ENCODE results near the gene RSL24D1.

Gene RSL24D1

DNA sequence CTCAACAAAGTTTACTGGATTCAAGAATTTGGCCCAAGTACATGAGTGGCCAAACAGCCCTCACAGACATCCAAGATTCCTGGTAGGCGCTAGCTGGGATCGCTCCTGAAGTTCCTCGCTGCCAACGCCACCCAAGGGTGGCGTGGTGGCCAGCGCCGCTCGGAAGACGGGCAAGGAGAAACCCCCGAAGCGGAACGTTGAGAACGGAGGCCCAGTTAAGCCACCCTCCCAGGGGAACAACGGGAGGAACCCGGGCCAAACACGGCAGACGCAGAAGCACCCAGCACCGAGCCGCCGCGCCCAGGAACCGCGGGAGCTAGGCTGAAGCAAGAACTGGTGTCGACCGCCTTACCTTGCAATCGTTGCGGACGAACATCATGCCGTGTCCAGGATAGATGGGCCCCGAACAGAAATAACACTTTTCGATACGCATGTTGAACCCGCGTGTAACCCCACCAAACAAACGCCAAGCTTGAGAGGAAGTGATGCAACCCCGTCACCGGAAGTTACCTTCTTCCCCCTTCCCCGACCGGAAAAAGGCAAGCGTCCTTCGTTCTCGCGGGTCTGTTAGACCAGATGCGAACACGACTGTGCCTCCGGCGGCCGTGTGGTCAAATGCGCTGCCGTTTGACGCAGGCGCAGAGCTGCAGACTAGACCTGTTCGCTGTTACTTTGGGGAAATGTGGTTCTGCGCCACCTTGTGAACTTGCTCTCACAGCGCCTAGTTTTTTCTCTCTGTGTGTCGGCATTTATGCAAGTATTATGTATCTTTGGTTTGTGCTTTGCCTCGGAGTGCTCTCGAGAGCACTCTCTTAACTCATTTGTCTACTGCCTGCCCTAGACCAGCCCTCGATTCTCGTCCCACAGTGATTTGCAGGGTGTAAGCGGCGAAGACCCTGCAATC, at the start of gene RSL24D1:
Gene RSL24D1, minus strand, starts transcription at position 484 of the 904 bp plus-strand sequence. Its CDS starts 51 bp downstream, at position 433.
- peak; percentile 88 to 96 for DNase-seq (ENCODE audit: extremely low read depth in 1 of 2, low read depth in 1 of 2)

DNA sequence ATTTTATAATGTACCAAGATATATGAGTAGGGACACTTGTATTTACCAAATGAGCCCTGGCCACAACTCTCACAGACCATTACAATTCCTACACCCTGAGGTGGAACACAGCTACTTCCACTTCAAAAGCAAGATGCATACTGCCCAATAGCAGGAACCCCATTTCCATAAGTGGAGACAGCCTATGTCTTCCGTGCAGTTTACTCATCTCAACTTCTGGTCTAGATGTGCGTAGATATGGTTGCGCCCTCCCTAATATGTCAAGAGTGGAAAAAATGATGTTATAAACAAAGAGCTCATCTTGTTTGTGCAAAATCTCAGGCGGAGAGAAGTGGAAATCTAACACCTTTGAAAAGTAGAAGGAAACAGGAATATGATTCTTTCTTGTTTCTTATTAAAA, 48.3 kb upstream of the RSL24D1 start:
- no peak for DNase-seq (ENCODE audit: extremely low read depth in 1 of 2, low read depth in 1 of 2)

DNA sequence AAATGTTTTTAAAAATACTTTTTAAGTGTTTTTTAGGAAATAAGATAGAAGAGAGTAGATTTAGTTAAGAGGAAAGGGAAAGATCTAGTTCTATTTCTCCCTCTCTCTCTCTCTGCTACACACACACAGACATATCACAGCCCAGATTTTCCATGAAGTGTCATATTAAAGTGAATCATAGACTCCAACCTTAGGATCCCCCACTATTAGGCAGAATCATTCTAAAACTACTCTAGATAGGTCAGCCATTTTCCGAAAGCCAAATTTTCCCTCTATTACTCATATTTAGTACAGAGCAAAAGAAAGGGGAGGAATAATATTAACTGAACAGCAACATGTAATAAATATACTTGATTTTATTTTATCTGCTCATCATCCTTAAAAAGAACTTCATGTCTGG, 45.1 kb upstream of the RSL24D1 start:
- DNase-seq (ENCODE audit: extremely low read depth in 1 of 2, low read depth in 1 of 2): no peak

DNA sequence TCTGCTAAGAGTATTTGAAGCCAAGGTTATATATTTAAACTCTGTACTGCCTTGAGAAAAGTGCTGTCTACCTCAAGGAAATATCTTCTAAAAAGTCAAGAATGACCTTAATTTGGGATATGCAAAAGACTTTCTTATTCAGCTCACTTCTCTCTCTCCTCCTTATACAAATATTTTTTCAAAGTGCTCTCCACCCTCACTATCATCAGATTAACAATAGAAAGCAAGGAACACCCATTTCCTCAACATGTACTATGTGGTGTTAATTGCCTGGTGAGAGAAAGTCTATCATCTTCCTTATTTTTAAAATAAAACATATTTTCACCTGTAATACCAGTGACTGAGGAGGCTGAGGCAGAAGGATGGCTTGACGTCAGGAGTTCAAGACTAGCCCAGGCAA, 44.4 kb upstream of the RSL24D1 start:
- no peak for DNase-seq (ENCODE audit: extremely low read depth in 1 of 2, low read depth in 1 of 2)

DNA sequence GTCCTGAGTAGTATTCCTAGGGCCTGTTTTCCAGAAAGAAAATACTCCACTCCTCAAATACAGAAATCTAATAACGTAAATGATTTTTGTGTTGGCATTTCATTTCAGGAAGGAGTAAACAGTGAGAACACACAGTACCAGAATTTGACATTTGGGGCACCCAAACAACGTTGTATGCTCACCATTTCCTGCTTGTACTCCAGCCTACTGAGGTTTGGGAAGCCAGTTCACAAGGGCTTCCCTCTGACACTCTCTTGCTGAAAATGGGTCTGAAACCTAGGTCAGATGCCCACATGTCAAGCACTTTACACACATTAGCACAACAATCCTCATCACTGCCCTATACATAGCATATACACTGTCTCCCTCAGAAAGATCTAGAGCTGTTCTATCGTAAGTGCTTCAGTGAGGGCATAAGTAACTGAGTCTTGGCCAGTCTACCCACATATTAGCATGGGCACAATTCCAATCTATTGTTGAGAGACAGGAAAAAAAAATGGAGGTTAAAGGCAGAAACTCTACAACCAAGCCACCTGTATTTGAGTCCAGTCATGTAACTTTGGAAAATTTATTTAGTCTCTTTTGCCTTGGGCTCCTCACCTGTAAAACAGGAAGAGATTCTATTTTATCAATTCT, 43.5 kb upstream of the RSL24D1 start:
- no peak for DNase-seq (ENCODE audit: extremely low read depth in 1 of 2, low read depth in 1 of 2)

DNA sequence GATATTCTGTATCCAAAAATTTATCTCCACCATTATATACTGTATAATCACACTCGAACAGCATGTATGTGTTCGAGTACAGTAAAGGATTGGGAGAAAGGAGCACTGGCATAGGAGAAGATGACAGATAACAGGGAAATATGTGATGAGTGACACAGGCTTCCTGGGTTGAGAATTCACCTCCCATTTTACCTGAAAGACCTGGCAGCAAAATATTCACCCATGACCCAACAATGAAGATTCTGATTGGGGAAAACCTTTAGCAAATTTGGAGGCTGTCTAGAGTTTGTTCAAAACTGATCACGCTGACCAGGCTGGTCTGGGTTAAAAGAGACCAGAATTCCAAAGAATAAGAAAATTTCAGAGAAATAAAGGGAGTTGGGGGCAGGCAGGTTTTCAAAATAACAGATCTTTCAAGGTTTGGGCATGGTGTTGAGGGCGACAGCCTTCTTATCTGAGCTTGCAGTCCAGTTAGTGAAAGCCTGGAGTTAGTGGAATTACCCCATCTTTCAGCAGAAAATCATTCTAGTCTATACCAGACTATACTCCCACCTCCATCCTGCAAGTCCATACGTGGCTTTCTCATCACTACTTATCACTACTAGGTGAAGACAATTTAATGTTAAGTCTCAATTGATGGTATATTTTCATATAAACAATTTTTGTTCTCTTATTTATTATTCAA, 42.8 kb upstream of the RSL24D1 start:
- DNase-seq (ENCODE audit: extremely low read depth in 1 of 2, low read depth in 1 of 2): no peak

DNA sequence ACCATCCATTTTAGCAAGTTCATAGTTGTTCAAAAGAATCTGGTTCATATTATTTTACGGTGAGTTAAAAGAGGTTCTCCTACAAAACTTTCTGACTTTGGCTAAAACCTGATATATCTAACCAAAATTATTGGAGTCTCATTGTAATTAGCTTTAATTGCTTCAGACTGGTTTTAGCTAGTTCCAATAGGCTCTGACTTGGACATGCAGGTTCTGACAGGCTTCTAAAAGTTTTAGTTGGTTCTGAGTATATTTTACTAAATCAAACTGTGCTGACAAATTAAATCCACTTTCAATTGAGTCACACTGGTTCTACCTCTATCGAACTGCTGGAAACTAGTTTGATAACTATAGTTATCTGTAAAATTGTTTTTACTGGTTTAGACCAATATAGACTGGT, 42.1 kb upstream of the RSL24D1 start:
- no peak for DNase-seq (ENCODE audit: extremely low read depth in 1 of 2, low read depth in 1 of 2)

DNA sequence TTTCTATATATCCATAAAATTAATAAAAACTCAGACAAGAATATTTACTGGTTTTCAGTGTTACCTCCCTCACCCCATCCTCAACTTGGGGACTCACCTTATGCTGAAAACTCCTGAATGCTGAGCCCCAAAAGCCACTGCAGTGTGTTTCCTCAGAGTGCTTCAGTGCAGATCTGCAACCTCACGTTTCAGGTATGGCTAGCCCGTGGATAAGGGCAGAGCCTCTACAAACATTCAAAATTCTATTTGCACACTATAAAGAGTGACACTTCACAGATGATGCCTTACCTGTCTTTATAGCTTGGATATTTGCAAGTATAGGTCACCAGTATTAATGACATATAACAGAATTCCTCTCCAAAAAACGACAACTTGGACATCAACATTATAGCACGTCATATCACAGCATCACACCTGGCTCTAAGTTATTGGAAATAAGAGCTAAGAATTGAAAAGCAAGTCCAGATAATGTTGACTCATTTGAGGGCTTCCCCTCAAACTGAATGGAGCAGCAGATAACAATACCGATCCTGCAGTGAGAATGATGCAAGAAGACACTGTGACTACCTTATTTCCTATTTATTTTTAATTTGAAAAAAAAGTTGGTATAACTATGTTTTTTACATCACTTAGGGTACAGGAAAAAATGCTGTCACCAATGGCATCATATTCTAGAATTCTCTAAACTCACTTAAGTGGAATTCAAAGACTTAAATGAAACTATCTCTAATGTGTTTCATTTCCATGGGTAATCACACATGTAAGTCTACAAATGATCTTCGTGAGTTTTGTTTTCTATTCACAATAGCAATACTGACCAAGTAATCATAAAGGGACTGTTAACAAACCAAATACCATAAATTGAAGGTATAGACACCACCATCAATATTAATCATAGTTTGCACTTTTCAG, 40.7 kb upstream of the RSL24D1 start:
- no peak for DNase-seq (ENCODE audit: extremely low read depth in 1 of 2, low read depth in 1 of 2)

DNA sequence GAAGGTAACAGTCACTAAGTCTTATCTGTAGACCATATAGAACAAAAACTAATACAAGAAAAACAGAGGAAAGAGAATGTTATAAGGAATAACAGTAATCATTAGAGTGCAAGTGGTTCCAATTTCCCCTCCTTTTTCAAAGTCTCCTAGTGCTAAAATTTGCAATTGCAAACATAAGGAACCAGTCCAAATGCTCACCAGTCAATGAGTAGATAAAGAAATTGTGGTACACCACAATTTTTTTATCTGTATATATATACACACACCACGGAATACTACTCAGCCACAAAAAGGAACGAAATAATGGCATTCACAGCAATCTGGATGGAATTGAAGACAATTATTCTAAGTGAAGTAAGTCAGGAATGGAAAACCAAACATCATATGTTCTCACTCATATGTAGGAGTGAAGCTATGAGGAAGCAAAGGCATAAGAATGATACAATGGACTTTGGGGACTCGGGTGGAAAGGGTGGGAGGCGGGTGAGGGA, 38.9 kb upstream of the RSL24D1 start:
- DNase-seq (ENCODE audit: extremely low read depth in 1 of 2, low read depth in 1 of 2): no peak

DNA sequence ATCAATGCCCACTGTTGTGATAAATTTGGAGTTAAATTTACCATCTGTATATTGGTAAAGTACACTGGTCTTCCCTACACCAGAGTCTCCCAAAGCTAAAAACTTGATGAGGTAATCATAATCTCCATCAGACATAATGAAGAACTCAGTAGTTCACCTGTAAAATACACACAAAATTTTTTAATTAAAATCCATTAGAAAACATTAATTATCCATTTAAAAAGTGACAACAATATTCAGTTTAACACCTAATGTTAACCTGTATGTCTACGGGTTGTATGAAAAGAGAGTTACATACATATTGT, 38.0 kb upstream of the RSL24D1 start:
- no peak for DNase-seq (ENCODE audit: extremely low read depth in 1 of 2, low read depth in 1 of 2)

DNA sequence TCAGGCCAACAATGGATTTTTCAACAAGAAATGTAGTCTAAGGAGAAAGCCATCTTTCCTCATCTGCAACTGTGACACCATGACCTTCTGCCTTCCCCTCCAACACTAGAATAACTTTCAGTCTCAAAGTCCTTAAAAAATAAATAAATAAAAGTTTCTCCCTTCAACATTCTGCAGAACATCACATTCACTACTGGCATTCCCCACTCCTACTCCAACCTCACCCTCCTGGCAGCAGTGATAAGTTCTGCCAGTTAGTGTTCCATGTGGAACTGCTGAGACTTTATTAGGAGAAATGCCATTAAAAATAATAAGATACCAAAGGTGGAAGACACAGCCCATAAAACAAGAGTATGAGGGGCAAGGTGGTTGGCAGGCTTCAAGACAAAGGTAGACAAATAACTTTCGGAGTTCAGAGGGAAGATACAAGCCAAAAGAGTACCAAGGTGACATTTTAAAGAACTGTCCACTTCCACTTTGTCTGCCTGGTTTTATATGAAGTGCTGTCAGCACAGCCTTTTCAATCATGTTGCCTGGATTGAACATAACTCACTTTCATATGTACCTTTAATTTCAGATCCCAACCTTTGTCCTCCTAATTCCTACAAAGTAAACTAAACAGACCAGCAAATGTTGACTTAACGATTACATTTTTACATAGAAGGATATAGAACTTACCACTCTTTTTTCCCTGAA, 37.5 kb upstream of the RSL24D1 start:
- DNase-seq (ENCODE audit: extremely low read depth in 1 of 2, low read depth in 1 of 2): no peak

DNA sequence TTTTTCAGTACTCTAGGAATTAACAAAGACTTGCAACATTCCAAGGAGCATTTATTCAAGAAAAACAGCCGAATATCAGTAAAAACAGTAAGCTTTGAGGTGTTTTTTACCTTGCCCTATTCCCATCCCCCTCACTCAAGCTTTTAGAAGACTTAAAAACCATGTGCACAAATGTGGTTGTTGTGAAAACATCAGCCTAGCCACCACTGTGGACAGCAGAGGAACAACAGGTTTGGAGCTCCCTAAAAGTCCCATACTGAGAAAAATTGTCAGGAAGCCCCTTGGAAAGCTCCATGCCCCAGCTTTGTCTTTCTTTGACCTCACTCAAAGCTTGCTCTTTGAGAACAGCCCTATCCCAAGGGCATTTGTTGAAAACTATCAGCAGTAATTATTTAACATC, 34.7 kb upstream of the RSL24D1 start:
- DNase-seq (ENCODE audit: extremely low read depth in 1 of 2, low read depth in 1 of 2): no peak

DNA sequence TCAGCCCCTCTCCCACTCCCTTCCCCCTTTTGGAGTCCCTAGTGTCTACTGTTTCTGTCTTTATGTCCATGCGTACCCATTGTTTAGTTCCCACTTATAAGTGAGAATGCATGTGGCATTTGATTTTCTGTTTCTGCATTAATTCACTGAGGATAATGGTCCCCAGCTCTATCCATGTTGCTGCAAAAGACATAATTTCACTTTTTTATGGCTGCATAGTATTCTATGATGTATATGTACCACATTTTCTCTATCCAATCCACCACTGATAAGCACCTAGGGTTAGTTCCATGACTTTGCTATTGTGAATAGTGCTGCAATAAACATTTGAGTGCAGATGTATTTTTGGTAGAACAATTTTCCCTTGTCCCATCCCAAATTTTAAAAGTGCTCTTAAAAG, 34.2 kb upstream of the RSL24D1 start:
- DNase-seq (ENCODE audit: extremely low read depth in 1 of 2, low read depth in 1 of 2): no peak

DNA sequence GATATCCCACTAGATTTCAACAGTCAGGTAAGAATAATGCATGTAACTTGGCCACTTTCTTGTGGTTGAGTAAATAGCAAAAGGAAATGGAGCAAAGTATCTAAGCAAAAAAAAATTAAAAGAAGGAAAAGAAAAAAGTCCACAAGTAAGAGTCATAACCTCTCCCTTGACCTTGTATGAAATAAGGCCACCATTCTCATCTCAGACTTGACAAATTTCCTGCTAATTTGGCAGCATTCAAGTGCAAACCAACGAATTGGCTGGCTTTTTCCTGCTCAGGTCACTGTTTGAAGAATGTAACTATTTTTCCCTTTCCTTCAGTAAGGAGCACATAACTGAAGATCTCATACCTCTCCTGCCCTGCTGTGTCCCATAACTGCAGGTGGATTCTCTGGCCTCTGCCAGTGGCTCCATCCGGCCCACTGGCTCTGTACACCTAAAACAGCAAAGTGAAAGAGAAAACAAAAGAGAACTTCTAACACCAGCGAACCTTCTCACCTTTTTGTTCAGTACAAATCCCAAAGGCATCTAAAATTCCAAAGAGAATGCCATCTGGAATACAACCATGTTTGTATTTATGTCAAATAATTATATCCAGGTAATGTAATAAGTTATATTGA, 33.4 kb upstream of the RSL24D1 start:
- DNase-seq (ENCODE audit: extremely low read depth in 1 of 2, low read depth in 1 of 2): no peak

DNA sequence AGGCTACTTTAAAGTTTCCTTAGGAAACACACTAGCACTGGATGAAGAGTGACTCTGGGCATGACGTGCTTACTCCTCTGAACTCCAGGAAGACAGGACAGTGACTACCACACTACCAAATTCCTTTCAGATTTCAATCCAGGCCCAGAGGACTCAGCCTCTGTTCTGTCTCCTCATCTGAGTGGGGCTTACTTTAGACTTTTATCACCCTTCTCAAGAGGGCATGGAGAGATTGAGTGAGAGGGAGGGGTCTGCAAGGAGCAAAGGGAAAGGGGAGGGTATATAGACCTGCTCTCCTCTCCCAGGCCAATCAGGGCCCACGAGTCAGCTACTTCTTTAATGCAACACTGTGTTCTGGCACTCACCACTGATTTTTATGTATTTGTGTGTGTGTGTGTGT, 29.4 kb upstream of the RSL24D1 start:
- DNase-seq (ENCODE audit: extremely low read depth in 1 of 2, low read depth in 1 of 2): no peak

DNA sequence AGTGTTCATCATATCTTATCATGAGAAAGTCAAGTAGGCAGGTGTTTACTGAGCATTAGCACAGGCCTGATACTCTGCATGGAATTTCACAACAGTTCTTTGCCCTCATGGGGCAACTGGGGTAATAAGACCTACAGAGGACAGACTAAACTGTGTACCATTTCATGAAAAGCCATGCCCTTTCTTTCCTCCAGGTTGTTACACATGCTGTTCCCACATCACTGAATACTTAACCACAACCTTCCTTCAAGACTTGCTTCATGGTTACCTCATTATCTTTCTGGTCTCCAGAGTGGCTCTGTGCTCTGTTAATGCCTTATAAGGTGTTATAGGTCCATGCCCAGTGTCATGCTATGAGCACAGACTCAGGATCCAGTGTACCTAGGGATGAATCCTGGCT, 28.2 kb upstream of the RSL24D1 start:
- no peak for DNase-seq (ENCODE audit: extremely low read depth in 1 of 2, low read depth in 1 of 2)

DNA sequence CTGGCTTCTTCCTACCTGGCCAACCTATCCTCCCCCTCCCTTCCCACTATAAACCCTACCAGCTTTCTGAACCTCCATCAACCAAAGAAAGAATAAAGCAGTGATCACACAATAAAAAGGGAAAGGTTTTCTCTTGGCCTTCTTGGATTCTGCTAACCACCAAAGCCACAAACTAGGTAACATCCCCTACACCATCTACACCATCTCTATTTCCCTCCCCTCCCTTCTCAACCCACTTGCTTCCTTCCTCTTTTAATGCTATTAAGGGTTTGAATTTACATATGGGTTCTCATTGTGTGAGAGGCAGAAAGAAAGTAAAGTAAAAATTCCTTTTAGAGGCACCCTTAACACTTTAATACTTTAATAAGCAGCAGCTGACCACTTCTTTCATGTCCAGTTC, 25.8 kb upstream of the RSL24D1 start:
- no peak for DNase-seq (ENCODE audit: extremely low read depth in 1 of 2, low read depth in 1 of 2)

DNA sequence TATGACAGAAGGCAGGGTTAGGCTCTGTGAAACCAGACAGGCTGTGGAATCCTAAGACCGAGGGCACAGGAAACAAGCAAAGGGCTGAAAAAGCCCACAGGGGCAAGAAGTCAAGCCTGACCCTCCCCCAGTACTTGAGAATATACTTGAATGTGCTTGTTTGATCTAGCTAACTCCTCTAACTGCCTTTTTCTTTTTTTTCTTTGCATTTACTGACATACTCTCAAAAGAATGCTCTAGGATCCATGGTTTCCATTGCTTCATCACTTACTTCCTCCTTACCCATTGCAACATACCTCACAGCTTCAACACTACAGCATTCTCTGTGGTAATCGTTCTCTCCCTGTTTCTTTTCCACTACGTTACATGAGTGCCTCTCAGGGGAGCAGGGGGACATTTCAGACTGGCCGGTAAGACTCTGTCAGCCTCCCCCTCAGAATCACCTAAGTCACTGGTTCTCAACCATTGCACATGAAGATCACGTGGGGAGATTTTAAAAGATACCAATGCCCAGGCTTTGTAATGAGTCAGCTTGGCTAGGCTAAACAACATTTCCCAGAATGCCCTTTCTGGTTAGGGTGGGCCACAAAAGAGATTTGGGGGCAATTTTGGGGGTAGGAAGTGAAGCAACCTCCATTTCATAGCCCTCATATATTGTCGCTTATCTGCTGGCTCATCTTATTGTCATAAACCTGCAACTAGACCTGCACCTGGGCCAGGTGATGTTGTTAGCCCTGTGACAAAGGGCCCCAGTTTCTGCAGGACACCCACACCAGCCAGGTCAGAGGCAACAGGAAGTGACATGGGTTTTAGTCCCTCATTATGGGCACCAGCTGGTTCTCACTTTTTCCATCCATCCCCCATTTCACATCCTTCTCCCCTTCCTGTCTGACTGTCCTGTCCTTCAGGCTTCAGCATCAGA, 24.6 kb upstream of the RSL24D1 start:
- peak; percentile 21 to 63 for DNase-seq (ENCODE audit: extremely low read depth in 1 of 2, low read depth in 1 of 2)

DNA sequence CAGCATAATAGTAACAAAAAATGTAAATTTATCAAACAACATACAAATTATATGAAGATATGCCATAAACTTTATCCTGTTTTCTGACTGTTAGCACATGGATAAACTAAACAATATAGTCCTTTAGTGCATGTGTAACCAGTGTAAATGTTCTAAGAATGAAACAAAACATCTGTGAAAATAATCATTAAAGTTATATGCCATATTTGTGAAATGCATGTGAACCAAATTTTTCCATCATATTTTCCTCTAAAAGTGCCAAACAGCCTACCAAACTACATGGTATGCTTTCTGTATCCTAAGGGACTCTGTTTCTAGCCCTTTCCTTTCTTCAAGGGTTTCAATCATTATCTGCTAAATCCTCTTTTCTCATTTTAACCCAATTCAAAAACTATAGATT, 23.9 kb upstream of the RSL24D1 start:
- no peak for DNase-seq (ENCODE audit: extremely low read depth in 1 of 2, low read depth in 1 of 2)
